Stimulated activated CD8-positive, alpha-beta memory T cell treated with anti-CD3 and anti-CD28 coated beads, Interleukin-4, amount 100 ng/mL, for 24 hours (primary cell): ENCODE data around the gene ZSCAN10.
"Not testable (repeated sequence)": the region's sequence is repeated elsewhere in the genome, so short reads cannot be mapped to it uniquely, and the experiment has no call there.

Experiments
- DNase-seq: peaks from one replicate; pipeline ENCODE4 v3.0.0-alpha.2; 2020; ENCODE audit warnings: low read depth

Gene ZSCAN10

GRCh38 chr16:3098459-3099394, at the start of gene ZSCAN10:
ZSCAN10 (minus strand) TSS chr16:3099294; CDS start chr16:3092937, 6,357 bp downstream.
- DNase-seq = no peak

GRCh38 chr16:3148256-3149192, 49.4 kb upstream of the ZSCAN10 start:
- DNase-seq = no peak

GRCh38 chr16:3147757-3148104, 48.6 kb upstream of the ZSCAN10 start:
- DNase-seq = no peak

- no peak for DNase-seq
These were observed 48.1 kb upstream of the ZSCAN10 start for GRCh38 chr16:3147046-3147756.

GRCh38 chr16:3145660-3146059, 46.6 kb upstream of the ZSCAN10 start:
- no peak for DNase-seq

- no peak for DNase-seq
These were observed 46.1 kb upstream of the ZSCAN10 start for GRCh38 chr16:3145151-3145550.

GRCh38 chr16:3144321-3144983, 45.4 kb upstream of the ZSCAN10 start:
- no peak for DNase-seq

GRCh38 chr16:3143598-3144320, 44.7 kb upstream of the ZSCAN10 start:
- no peak for DNase-seq

- no peak for DNase-seq
These were observed 44.1 kb upstream of the ZSCAN10 start for GRCh38 chr16:3143189-3143588.

GRCh38 chr16:3142770-3143169, 43.7 kb upstream of the ZSCAN10 start:
- no peak for DNase-seq

GRCh38 chr16:3142327-3142726, 43.2 kb upstream of the ZSCAN10 start:
- DNase-seq = no peak

GRCh38 chr16:3141781-3142311, 42.8 kb upstream of the ZSCAN10 start:
- no peak for DNase-seq

- no peak for DNase-seq
These were observed 41.7 kb upstream of the ZSCAN10 start for GRCh38 chr16:3140603-3141427.

GRCh38 chr16:3139561-3139960, 40.5 kb upstream of the ZSCAN10 start:
- DNase-seq = not testable (repeated sequence)

GRCh38 chr16:3138823-3139426, 39.8 kb upstream of the ZSCAN10 start:
- DNase-seq = no peak

- DNase-seq = no peak
These were observed 39.2 kb upstream of the ZSCAN10 start for GRCh38 chr16:3138342-3138741.

- no peak for DNase-seq
These were observed 38.2 kb upstream of the ZSCAN10 start for GRCh38 chr16:3137267-3137666.

- no peak for DNase-seq
These were observed 36.1 kb upstream of the ZSCAN10 start for GRCh38 chr16:3135126-3135715.
